Midbrain (tissue), 1 donor: ENCODE results near the gene HMCN1.
A peak's percentile ranks its signal among the peaks of the same experiment; 100 is the strongest.

Source experiments
- DNase-seq: peaks from one replicate; lab custom pipeline; 2025; lab: John Stamatoyannopoulos, UW

The HMCN1 gene

DNA sequence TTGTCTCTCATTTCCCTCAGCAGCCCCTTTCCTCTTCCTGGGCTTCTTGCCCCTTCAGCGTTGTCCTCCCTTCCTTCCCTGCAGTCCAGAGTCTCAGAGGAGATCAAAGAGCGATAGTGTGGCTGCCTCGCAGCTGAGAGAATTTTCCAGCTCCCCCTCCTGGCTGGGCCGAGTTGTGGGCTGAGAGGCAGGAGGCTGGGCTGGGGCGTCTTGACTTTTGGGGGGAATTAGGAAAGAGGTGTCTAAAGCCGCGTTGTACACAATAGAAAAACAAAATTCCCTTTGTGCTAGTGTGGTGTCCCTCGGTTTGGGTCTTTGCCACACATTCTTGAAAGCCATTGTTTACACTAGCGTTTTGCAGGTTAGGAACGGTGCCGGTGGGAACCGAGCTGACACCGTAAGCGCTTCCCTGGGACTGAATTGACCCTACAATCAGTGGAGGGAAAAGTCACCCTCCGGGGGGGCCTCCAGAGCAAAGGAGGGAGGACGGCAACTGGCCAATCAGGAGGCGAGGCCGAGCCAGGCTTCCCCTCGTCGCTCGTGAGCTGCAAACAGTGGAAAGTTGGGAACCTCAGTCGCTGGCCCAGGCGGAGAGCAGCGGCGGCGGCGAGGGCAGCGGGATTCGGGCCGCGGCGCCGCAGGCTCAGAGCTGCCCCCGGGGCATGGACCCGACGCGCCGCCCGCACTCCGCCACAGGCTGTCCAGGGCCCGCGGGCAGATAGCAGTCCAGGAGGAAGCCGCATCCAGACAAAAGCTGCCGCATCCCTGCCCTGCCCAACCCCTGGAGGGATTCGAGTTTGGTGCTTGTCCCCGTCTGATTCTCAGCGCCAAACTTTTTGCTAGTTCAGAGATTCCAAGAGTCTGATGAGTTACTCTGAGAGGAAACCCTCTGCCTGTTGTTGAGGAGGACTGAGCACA, at the start of gene HMCN1:
TSS of gene HMCN1 (plus strand) at position 574 of the 918 bp plus-strand sequence. CDS start 389 bp downstream, outside the sequence.
- DNase-seq, result peak; percentile 27

DNA sequence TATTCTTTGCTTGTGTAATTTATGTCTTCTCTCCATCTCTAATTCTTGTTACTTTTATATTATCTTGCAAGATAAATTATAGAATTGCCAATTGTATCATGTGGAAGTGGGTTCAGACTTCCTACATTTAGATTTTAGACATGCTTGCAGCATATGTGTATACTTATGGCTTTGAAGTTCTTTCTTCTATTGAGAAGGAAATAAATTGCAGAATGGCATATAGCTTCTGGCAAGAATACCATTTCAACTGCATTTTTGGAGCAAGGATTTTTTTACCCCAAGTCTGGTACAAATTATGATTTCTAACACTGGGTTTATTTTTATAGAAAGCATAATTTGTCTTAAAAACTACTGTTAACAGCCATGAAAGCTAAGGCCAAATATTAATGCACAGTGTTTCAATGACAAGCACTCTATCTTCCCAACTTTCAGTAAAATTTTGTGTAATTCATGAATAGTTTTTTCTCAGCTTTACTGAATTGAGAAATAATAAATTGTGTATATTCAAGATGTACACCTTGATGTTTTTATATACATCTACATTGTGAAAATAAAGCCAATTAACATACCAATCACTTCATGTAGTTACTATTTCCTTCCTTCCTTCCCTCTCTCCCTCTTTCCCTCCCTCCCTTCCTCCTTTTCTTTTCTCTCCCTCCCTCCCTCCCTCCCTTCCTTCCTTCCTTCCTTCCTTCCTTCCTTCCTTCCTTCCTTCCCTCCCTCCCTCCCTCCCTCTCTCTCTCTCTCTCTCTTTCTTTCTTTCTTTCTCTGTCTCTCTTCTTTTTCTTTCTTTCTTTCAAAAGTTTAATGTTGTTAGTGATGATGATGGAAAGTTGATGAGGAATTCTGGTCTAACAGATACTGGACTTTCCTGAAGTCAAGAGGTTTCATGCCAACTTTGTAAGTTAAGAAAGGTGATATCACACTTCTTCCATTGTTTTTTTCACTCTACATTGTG, 47.1 kb upstream of the HMCN1 start:
- no peak for DNase-seq

- DNase-seq, result no peak
Measured at GRCh38 chr1:185690527-185690926, 43.7 kb upstream of the HMCN1 start.

DNA sequence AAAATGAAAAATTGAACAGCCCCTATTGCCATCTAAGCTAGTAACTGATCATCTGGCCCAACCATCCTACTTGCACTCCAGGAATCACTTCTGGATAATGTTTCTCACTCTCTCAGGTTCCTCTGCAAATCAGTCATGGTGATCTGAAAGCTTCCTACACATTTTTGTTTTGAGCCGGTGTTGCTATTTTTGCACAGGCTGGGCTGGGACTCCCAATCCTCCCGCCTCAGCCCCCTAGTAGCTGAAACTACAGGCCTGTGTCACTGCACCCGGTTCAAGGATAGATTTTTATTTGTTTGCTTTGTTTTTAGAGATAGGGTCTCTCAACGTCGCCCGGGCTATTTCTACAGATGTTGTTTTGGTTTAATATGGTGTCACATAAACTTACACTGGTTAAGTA, 40.5 kb upstream of the HMCN1 start:
- DNase-seq, result no peak

GRCh38 chr1:185694081-185694480, 40.1 kb upstream of the HMCN1 start:
- DNase-seq, result peak; percentile 11

GRCh38 chr1:185695299-185695698, 38.9 kb upstream of the HMCN1 start:
- no peak for DNase-seq

GRCh38 chr1:185696422-185697150, 37.6 kb upstream of the HMCN1 start:
- DNase-seq, result no peak

GRCh38 chr1:185699874-185700273, 34.3 kb upstream of the HMCN1 start:
- no peak for DNase-seq

DNA sequence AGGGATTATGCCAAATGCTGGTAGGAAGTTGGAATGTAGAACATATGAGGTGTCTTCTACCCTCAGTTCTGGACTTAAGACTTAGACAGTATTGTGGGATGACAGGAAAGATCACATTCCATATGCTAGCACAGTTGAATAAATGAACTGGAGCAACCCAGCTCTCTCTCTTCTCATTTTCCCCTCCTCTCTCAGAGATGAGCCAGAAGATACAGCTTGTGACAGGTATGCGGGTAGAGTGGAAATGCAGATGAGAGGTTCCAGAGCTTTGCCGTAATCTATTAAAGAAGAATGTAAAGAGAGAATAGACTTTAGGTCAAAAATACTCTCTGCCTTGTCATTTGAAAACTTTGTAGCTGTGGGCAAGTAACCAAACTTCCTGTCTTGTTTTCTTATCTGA, 32.5 kb upstream of the HMCN1 start:
- no peak for DNase-seq

- no peak for DNase-seq
Measured at GRCh38 chr1:185704181-185704580, 30.0 kb upstream of the HMCN1 start.

DNA sequence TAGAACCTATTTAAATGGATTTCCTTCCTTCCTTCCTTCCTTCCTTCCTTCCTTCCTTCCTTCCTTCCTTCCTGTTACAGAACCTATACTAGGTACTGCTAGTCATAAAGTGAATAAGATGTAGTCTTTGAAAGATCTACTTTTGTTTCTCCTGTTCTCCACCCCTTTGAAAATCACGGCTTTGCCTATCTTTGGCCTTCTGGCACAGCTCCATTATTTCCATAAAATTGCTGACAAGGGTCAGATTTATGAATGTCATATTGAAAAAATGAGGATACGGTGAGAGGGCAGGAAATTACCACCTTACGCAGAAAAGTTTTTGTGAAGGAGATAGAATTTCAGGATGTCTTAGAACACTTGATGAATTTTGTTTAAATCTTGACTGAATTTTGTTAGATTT, 18.1 kb upstream of the HMCN1 start:
- DNase-seq, result no peak

DNA sequence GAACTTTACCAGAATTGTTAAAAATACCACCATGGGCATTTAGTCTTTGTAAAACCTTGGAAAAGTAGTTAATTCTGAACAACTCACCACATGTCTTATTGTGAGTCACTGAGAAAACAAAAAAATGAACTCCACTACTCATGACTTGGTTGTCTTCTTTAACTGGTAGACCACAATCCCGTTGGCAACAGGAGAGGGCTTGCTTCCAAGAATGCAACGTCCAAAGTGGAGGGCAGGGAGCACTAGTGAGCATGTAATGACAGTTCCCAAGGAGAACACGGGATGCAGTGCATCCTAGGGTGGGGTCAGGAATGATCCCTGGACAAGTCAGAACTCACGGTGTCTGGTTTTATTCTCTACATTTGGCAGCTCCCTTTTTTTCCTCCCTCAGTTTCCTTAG, 15.2 kb upstream of the HMCN1 start:
- DNase-seq, result no peak

DNA sequence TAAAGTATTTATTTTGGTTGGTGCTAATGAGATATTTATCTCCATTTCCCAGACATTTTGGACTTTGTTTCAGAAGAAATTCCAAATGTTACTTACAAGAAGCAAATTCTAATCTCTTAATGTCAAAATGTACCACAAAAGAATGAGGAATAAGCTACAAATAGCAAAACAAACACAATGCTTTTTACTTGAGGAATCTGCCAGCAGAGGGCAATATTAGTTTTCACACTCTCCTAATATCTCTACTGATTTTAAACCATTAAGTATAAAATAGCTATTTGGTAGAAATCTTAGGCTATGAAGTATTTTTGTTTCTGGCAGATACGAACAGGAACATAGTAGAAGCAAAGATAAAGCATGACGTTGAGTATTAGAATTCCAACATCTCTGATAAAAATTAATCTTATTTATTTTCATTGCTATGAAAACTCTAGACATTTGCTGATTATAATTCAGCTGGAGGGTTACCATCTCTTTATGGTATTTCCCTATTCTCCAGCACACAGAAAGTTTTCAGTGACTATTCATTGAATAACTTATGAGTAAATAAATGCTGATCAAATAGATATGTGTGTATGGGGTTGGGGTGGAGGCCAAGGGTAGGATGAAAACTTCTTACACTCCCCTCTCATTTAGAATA, 13.4 kb upstream of the HMCN1 start:
- DNase-seq, result peak; percentile 40

- DNase-seq, result no peak
Measured at GRCh38 chr1:185721553-185721952, 12.6 kb upstream of the HMCN1 start.

DNA sequence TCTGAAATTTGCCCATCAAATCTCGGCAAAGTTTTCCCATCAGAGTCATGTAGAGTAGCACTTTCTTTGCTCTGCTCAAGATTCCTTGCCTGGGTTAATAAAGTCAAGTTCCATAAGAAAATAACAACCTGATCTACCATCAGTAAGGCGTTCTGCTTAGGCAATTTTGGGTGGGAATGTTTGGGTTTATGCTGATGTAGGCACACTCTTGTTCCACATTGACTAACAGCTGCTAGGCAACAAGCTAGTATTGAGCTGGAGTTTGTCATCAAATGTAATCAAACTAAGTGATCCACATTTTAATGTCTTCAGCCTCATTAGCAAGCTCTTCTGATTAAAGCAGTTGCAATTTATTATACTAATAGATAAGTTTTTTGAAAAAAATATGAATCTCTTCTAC, 12.1 kb upstream of the HMCN1 start:
- no peak for DNase-seq

DNA sequence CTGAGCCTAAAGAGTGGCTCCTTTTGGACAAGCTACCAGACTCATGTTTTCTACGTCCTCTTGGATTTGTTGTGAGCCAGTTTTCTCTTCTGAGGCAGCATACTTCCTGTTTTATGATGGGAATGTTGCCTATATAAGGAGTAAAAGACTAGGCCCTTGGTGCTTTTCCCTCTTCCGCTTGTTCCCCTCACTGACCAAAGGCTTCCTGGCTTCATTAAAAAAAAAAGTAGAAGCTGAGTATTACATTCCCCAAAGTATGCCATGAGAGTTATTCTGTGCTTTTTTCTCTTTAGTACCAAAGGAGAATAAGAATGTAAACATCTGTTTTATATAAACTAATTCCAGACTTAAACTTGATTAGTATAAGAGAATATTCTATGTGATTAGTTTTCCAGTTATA, 6.5 kb upstream of the HMCN1 start:
- no peak for DNase-seq

GRCh38 chr1:185731446-185731845, 2.7 kb upstream of the HMCN1 start:
- no peak for DNase-seq

DNA sequence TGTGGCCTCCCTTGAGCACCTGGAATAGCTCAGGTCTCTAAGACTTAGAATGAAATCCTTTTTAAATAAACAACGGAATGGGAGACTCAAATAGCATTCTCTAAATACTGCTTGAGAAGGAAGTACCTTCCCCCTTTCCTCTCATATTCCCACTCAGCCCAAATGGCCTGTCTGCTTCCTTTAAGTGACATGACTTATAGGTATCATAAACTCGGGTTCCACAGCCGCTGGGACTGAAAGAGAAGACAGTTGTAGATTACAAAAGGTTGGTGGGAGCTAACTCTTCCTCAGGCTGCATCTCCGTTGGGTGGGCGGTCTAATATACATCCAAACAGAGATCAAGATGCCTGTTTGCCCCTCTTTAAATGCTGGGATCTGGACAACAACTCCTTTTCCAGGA, 1.2 kb upstream of the HMCN1 start:
- DNase-seq, result no peak

GRCh38 chr1:185734929-185735700, 924 bp downstream of the HMCN1 start:
- no peak for DNase-seq

DNA sequence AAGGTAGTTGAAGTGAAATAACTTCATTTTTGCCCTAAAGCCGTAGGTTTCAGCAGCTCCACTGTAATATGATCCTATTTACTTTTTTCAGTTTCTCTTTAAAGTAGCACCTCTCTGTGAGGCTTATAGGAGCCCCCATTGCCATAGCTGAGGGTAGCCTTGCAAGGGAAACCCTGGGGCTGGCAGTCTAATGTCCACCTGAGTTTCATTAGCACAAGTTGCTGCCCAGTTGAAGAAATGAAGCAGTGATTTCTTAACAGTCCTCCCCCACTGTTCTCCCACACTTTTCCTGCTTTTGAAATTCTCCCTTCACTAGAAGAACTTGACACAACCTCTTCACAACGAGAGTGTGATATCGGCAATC, 1.5 kb downstream of the HMCN1 start:
- DNase-seq, result no peak

DNA sequence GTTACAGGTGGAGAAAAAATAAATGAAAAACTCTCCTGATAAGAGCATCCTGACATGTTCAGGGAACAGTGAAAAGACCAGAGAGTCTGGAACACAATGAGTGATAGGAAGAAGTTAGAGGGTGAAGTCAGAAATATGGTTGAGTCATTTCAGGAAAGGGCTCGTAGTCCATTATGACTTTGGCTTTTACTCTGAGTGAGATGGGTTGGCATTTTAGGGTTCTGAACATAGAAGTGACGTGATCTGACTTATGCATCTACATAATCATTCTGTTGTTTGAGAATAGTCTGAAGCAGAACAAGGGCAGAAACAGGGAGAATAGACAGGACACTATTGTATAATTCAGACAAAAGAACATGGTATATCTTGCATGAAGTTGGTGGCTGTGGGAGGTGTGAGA, 5.8 kb downstream of the HMCN1 start:
- no peak for DNase-seq
